ACC112 (cell line): ENCODE results near the gene FAM177B.
"Not testable (repeated sequence)": the region's sequence is repeated elsewhere in the genome, so short reads cannot be mapped to it uniquely, and the experiment has no call there.

Experiments
- H2AFZ ChIP-seq: fragments of 200-600 bp; sonication (generic); one replicate; pipeline ENCODE4 v1.6.0; 2017; ENCODE audit warnings: antibody characterized with exemption, low read length; ENCODE audit not compliant: unreplicated experiment
- H3K27ac ChIP-seq: fragments of 200-600 bp; sonication (generic); 2 replicates; pipeline ENCODE4 v1.5.1; 2014; ENCODE audit warnings: low read depth, mild to moderate bottlenecking, antibody characterized with exemption, low read length, moderate library complexity
- H3K27me3 ChIP-seq: fragments of 200-600 bp; sonication (generic); 2 replicates; pipeline ENCODE4 v1.6.1; 2014; ENCODE audit warnings: mild to moderate bottlenecking, antibody characterized with exemption, low read length, moderate library complexity, mixed read lengths; ENCODE audit not compliant: insufficient read depth
- H3K36me3 ChIP-seq: fragments of 200-600 bp; sonication (generic); 2 replicates; pipeline ENCODE4 v1.6.1; 2016; ENCODE audit warnings: mild to moderate bottlenecking, antibody characterized with exemption, low read length, moderate library complexity, mixed read lengths; ENCODE audit not compliant: insufficient read depth
- H3K4me1 ChIP-seq: fragments of 200-600 bp; sonication (generic); one replicate; pipeline ENCODE4 v1.6.1; 2016; ENCODE audit warnings: low read length, mixed read lengths; ENCODE audit not compliant: insufficient read depth, unreplicated experiment, control insufficient read depth
- H3K4me3 ChIP-seq: fragments of 200-600 bp; sonication (generic); 2 replicates; pipeline ENCODE4 v1.5.1; 2014; ENCODE audit warnings: mild to moderate bottlenecking, low read depth, low read length
- H3K79me2 ChIP-seq: fragments of 200-600 bp; sonication (generic); one replicate; pipeline ENCODE4 v1.6.0; 2016; ENCODE audit warnings: low read length; ENCODE audit not compliant: control insufficient read depth, unreplicated experiment, insufficient read depth

The FAM177B gene

GRCh38 chr1:222739465-222739864 is 2.5 kb downstream of the FAM177B start:
- Histone ChIP-seq H3K4me1 (no peaks in the 10 kb centered on the region), H3K27me3 (no peaks in the 10 kb centered on the region)

GRCh38 chr1:222739929-222740328 is 2.9 kb downstream of the FAM177B start:
- H3K4me3 ChIP-seq: no peak overlapping the region
- no peaks in the 10 kb centered on the region for H3K79me2 ChIP-seq
- no peaks in the 10 kb centered on the region for H3K27me3 ChIP-seq
- H2AFZ ChIP-seq: no peak overlapping the region
- no peaks in the 10 kb centered on the region for H3K36me3 ChIP-seq
- H3K27ac ChIP-seq: no peak overlapping the region
- H3K4me1 ChIP-seq: no peaks in the 10 kb centered on the region

More at GRCh38 chr1:222739465-222739864, 2.5 kb downstream of the FAM177B start:
- H3K27ac ChIP-seq: no peak overlapping the region
- no peaks in the 10 kb centered on the region for H3K79me2 ChIP-seq
- H3K36me3 ChIP-seq: no peaks in the 10 kb centered on the region; the same call in 1 of the 2 replicates
- no peak overlapping the region for H2AFZ ChIP-seq
- no peak overlapping the region for H3K4me3 ChIP-seq

- not testable (repeated sequence) for H3K4me1 ChIP-seq, H3K4me3 ChIP-seq, H2AFZ ChIP-seq, H3K36me3 ChIP-seq, H3K27me3 ChIP-seq, H3K79me2 ChIP-seq, H3K27ac ChIP-seq
Measured at GRCh38 chr1:222741630-222742457, 4.8 kb downstream of the FAM177B start.

- Histone ChIP-seq H3K36me3 (no peaks in the 10 kb centered on the region), H2AFZ (no peak overlapping the region), H3K27ac (no peak overlapping the region), H3K79me2 (no peaks in the 10 kb centered on the region), H3K27me3 (no peaks in the 10 kb centered on the region), H3K4me3 (no peak overlapping the region), H3K4me1 (peaks cover 4% of the 10 kb centered on the region)
Measured at GRCh38 chr1:222749927-222750326, 12.9 kb downstream of the FAM177B start.

GRCh38 chr1:222750651-222751050 is 13.6 kb downstream of the FAM177B start:
- Histone ChIP-seq H3K27ac (no peak overlapping the region), H3K79me2 (no peaks in the 10 kb centered on the region), H3K4me1 (peaks cover 10% of the 10 kb centered on the region), H3K4me3 (no peak overlapping the region), H3K36me3 (no peaks in the 10 kb centered on the region), H2AFZ (no peak overlapping the region), H3K27me3 (no peaks in the 10 kb centered on the region)

- Histone ChIP-seq H2AFZ (no peak overlapping the region), H3K27me3 (no peaks in the 10 kb centered on the region), H3K4me3 (no peak overlapping the region), H3K36me3 (no peaks in the 10 kb centered on the region), H3K79me2 (no peaks in the 10 kb centered on the region), H3K27ac (no peak overlapping the region), H3K4me1 (peaks cover 10% of the 10 kb centered on the region)
Measured at GRCh38 chr1:222751255-222751654, 14.3 kb downstream of the FAM177B start.

- H2AFZ ChIP-seq: peak overlapping the region; percentile 53
- peak overlapping the region; percentile 93 for H3K27ac ChIP-seq
- H3K79me2 ChIP-seq: no peaks in the 10 kb centered on the region
- no peaks in the 10 kb centered on the region for H3K27me3 ChIP-seq
- H3K36me3 ChIP-seq: no peaks in the 10 kb centered on the region
- H3K4me1 ChIP-seq: peaks cover 10% of the 10 kb centered on the region
- H3K4me3 ChIP-seq: no peak overlapping the region
Measured at GRCh38 chr1:222754366-222755139, 17.6 kb downstream of the FAM177B start.

- Histone ChIP-seq H3K36me3 (no peaks in the 10 kb centered on the region), H3K27me3 (no peaks in the 10 kb centered on the region), H3K79me2 (no peaks in the 10 kb centered on the region), H3K27ac (no peak overlapping the region), H3K4me1 (peaks cover 10% of the 10 kb centered on the region), H2AFZ (no peak overlapping the region), H3K4me3 (no peak overlapping the region)
Measured at GRCh38 chr1:222757646-222758268, 20.8 kb downstream of the FAM177B start.

- Histone ChIP-seq H3K27me3 (no peaks in the 10 kb centered on the region), H3K36me3 (no peaks in the 10 kb centered on the region), H3K4me3 (no peak overlapping the region), H2AFZ (no peak overlapping the region), H3K27ac (no peak overlapping the region), H3K79me2 (no peaks in the 10 kb centered on the region), H3K4me1 (peaks cover 10% of the 10 kb centered on the region)
Measured at GRCh38 chr1:222759451-222760035, 22.5 kb downstream of the FAM177B start.

- no peaks in the 10 kb centered on the region for H3K36me3 ChIP-seq
- no peaks in the 10 kb centered on the region for H3K79me2 ChIP-seq
- no peaks in the 10 kb centered on the region for H3K27me3 ChIP-seq
- H3K4me1 ChIP-seq: no peaks in the 10 kb centered on the region
- H3K4me3 ChIP-seq: no peak overlapping the region
- H3K27ac ChIP-seq: no peak overlapping the region
- no peak overlapping the region for H2AFZ ChIP-seq
Measured at GRCh38 chr1:222761083-222761482, 24.1 kb downstream of the FAM177B start.
